Mucosa of rectum (tissue), 2 donors: ENCODE measurements around the gene ZNF316.
A peak's percentile ranks its signal among the peaks of the same experiment; 100 is the strongest.
"Not testable (repeated sequence)": the region's sequence is repeated elsewhere in the genome, so short reads cannot be mapped to it uniquely, and the experiment has no call there.

Experiments
- H3K27ac ChIP-seq, 2 donors: one replicate each; pipeline ENCODE4 v1.7.0; 2013; ENCODE audit warnings: inconsistent platforms in 2 of 2, low read depth in 2 of 2, low read length in 2 of 2
- H3K27me3 ChIP-seq, 2 donors: one replicate each; pipeline ENCODE4 v1.7.0; 2013; ENCODE audit warnings: low read length in 2 of 2; ENCODE audit not compliant: control insufficient read depth in 2 of 2, insufficient read depth in 2 of 2
- H3K36me3 ChIP-seq, 2 donors: one replicate each; pipeline ENCODE4 v1.7.0; 2013; ENCODE audit warnings: low read length in 2 of 2; ENCODE audit not compliant: control insufficient read depth in 2 of 2, insufficient read depth in 2 of 2
- H3K4me1 ChIP-seq, 2 donors: one replicate each; pipeline ENCODE4 v1.7.0; 2013; ENCODE audit warnings: low read length in 2 of 2, mild to moderate bottlenecking in 1 of 2; ENCODE audit not compliant: control insufficient read depth in 2 of 2, insufficient read depth in 2 of 2
- H3K4me3 ChIP-seq, 2 donors: one replicate each; pipeline ENCODE4 v1.7.0; 2013; ENCODE audit warnings: low read length in 2 of 2
- H3K9ac ChIP-seq, 2 donors: one replicate each; pipeline ENCODE4 v1.7.0; 2013; ENCODE audit warnings: low read length in 2 of 2, low read depth in 1 of 2, mild to moderate bottlenecking in 1 of 2
- H3K9me3 ChIP-seq, 2 donors: one replicate each; pipeline ENCODE4 v1.7.0; 2013; ENCODE audit warnings: low read length in 2 of 2; ENCODE audit not compliant: control insufficient read depth in 2 of 2
- donor health status: healthy.
- donor health status: Normal muscosa, but diverticular disease.

Gene ZNF316

GRCh38 chr7:6621195-6622133 is 15.7 kb upstream of the ZNF316 start:
- no peaks in the 10 kb centered on the region for H3K36me3 ChIP-seq

GRCh38 chr7:6622134-6622710 is 14.9 kb upstream of the ZNF316 start:
- H3K4me3 ChIP-seq, result no peak overlapping the region
- H3K36me3 ChIP-seq, result no peaks in the 10 kb centered on the region
- no peaks in the 10 kb centered on the region for H3K27me3 ChIP-seq
- no peaks in the 10 kb centered on the region for H3K9me3 ChIP-seq
- no peak overlapping the region for H3K27ac ChIP-seq
- H3K4me1 ChIP-seq, result peaks cover 0 to 6% of the 10 kb centered on the region in 2 donors
- H3K9ac ChIP-seq, result no peak overlapping the region

More at GRCh38 chr7:6621195-6622133, 15.7 kb upstream of the ZNF316 start:
- Histone ChIP-seq H3K27me3 (no peaks in the 10 kb centered on the region), H3K9ac (no peak overlapping the region), H3K9me3 (no peaks in the 10 kb centered on the region), H3K4me1 (peaks cover 0 to 6% of the 10 kb centered on the region in 2 donors), H3K4me3 (peak overlapping the region in 1 of 2 donors; percentile 14), H3K27ac (no peak overlapping the region)

GRCh38 chr7:6623589-6624245 is 13.4 kb upstream of the ZNF316 start:
- H3K4me3 ChIP-seq, result no peak overlapping the region
- H3K27ac ChIP-seq, result no peak overlapping the region
- peaks cover 0 to 6% of the 10 kb centered on the region in 2 donors for H3K4me1 ChIP-seq
- H3K27me3 ChIP-seq, result no peaks in the 10 kb centered on the region
- H3K36me3 ChIP-seq, result no peaks in the 10 kb centered on the region
- no peaks in the 10 kb centered on the region for H3K9me3 ChIP-seq
- H3K9ac ChIP-seq, result no peak overlapping the region

GRCh38 chr7:6624246-6624611 is 12.9 kb upstream of the ZNF316 start:
- Histone ChIP-seq H3K27ac (no peak overlapping the region), H3K9me3 (no peaks in the 10 kb centered on the region), H3K36me3 (no peaks in the 10 kb centered on the region), H3K4me1 (peaks cover 0 to 6% of the 10 kb centered on the region in 2 donors), H3K4me3 (no peak overlapping the region), H3K27me3 (no peaks in the 10 kb centered on the region), H3K9ac (no peak overlapping the region)

GRCh38 chr7:6628045-6628444 is 9.1 kb upstream of the ZNF316 start:
- H3K27me3 ChIP-seq, result no peaks in the 10 kb centered on the region

GRCh38 chr7:6630007-6630849 is 6.9 kb upstream of the ZNF316 start:
- no peaks in the 10 kb centered on the region for H3K36me3 ChIP-seq
- no peaks in the 10 kb centered on the region for H3K9me3 ChIP-seq
- no peak overlapping the region for H3K4me3 ChIP-seq
- no peaks in the 10 kb centered on the region for H3K27me3 ChIP-seq
- no peak overlapping the region for H3K9ac ChIP-seq
- H3K4me1 ChIP-seq, result no peaks in the 10 kb centered on the region
- H3K27ac ChIP-seq, result no peak overlapping the region

More at GRCh38 chr7:6628045-6628444, 9.1 kb upstream of the ZNF316 start:
- H3K4me3 ChIP-seq, result no peak overlapping the region
- H3K9ac ChIP-seq, result no peak overlapping the region
- H3K4me1 ChIP-seq, result peaks cover 0 to 3% of the 10 kb centered on the region in 2 donors
- no peaks in the 10 kb centered on the region for H3K9me3 ChIP-seq
- H3K27ac ChIP-seq, result no peak overlapping the region
- no peaks in the 10 kb centered on the region for H3K36me3 ChIP-seq

DNA sequence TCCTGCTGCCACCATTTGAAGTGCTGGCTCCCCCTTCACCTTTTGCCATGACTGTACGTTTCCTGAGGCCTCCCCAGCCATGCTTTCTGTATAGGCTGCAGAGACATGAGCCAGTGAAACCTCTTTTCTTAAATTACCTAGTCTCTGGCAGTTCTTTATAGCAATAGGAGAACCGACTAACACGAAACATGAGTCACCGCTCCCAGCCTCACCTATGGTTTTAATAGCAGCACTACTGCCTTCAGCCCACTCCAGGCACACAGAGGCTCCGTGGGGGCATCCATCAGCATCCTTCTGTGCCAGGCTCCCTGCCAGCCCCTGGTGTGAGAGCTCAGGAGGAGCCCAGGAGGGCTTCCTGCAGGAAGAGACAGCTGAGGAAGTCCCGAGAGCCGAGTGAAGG is 5.5 kb upstream of the ZNF316 start:
- peaks cover 3 to 5% of the 10 kb centered on the region in 2 donors for H3K4me1 ChIP-seq

GRCh38 chr7:6634021-6634420 is 3.1 kb upstream of the ZNF316 start:
- H3K27me3 ChIP-seq, result no peaks in the 10 kb centered on the region
- H3K9me3 ChIP-seq, result no peaks in the 10 kb centered on the region
- no peak overlapping the region for H3K9ac ChIP-seq
- peaks cover 5 to 12% of the 10 kb centered on the region in 2 donors for H3K4me1 ChIP-seq
- H3K4me3 ChIP-seq, result no peak overlapping the region
- H3K36me3 ChIP-seq, result no peaks in the 10 kb centered on the region
- H3K27ac ChIP-seq, result no peak overlapping the region

More for the DNA sequence above, 5.5 kb upstream of the ZNF316 start:
- H3K4me3 ChIP-seq, result no peak overlapping the region
- no peak overlapping the region for H3K27ac ChIP-seq
- no peaks in the 10 kb centered on the region for H3K9me3 ChIP-seq
- no peaks in the 10 kb centered on the region for H3K36me3 ChIP-seq
- H3K9ac ChIP-seq, result no peak overlapping the region
- no peaks in the 10 kb centered on the region for H3K27me3 ChIP-seq

- H3K9me3 ChIP-seq, H3K36me3 ChIP-seq, H3K9ac ChIP-seq, H3K4me3 ChIP-seq, H3K27ac ChIP-seq, H3K27me3 ChIP-seq: not testable (repeated sequence)
- H3K4me1 ChIP-seq, result peaks cover 5 to 12% of the 10 kb centered on the region in 2 donors
Measured at GRCh38 chr7:6634971-6635370, 2.1 kb upstream of the ZNF316 start.
